Pancreas (tissue), 10 donors: ENCODE measurements around the gene HNRNPA0. TPM values are rescaled to one million over a fixed set of nuclear protein-coding genes. Genes with fewer than 3 reads are reported as not detected.

Experiments
- ATAC-seq, 4 donors: fragments of 200-7000 bp; cut with Tn5 transposase; one replicate each; pipeline versions ENCODE4 v1.8.0 to v1.9.1; 2020; ENCODE audit warnings: mild to moderate bottlenecking in 4 of 4, moderate library complexity in 4 of 4
- DNase-seq, 6 donors: peaks; one replicate each; pipeline ENCODE4 v3.0.0-alpha.2; 2020
- FAIRE-seq: peaks from 2 replicates; lab custom pipeline; 2012; peaks lifted over from hg19 to GRCh38; lab: Jason Lieb, UNC
- H3K27ac ChIP-seq, 4 donors: fragments of 200-600 bp; sonication (generic); 1 replicate in 3 of 4; 2 replicates in 1 of 4; pipeline versions ENCODE4 v1.5.0 to v1.8.0; 2020
- H3K27me3 ChIP-seq, 4 donors: fragments of 200-600 bp; one replicate each; pipeline ENCODE4 v1.8.0; 2021
- H3K36me3 ChIP-seq, 3 donors: fragments of 200-600 bp; sonication (generic) in 1 of 3; one replicate each; pipeline versions ENCODE4 v1.5.0 to v1.8.0; 2020 to 2021
- H3K4me1 ChIP-seq, 3 donors: fragments of 200-600 bp; one replicate each; pipeline ENCODE4 v1.8.0; 2021
- H3K4me3 ChIP-seq, 4 donors: fragments of 200-600 bp; sonication (generic) in 2 of 4; one replicate each; pipeline versions ENCODE4 v1.5.0 to v1.8.0; 2020 to 2021
- H3K9me3 ChIP-seq, 4 donors: fragments of 200-600 bp; one replicate each; pipeline ENCODE4 v1.8.0; 2021
- WGBS, 2 donors: extraction: QIAGEN DNeasy Blood & Tissue Kit; methylation state at CpG; one replicate each; pipeline ENCODE4 v1.1.7; 2013; 5-methylcytosine and 5-hydroxymethylcytosine counted together
- intact Hi-C, 3 donors: fragments of 100-400 bp; cut with DNase I; formaldehyde crosslinking; loops; one replicate each; pipeline versions ENCODE4 v1.11.1 to v1.14.2; 2022
- polyA plus RNA-seq, 2 donors: library from polyadenylated mRNA; stranded (reverse); fragments of 200-250 nt; gene quantifications; one replicate each; pipeline ENCODE4 v1.2.3, GENCODE V29; 2013
- total RNA-seq, 6 donors: library from RNA; stranded (reverse); fragmentation: NEBNext Ultra II Directional in 4 of 6; extraction: Animal tissue kit (Norgen Biotek cat#: 25700) in 4 of 6; gene quantifications; one replicate each; pipeline versions ENCODE4 v1.2.1 to v1.2.4, GENCODE V29; 2021 to 2023
- TF ChIP-seq, protein P1 (sequence below), 4 donors: fragments of 200-600 bp; sonication (generic) in 3 of 4; IDR thresholded peaks; one replicate each; pipeline versions ENCODE4 v1.5.0 to v1.8.0; 2021; ENCODE audit warnings: antibody characterized with exemption in 4 of 4
- donor health status: healthy with polysubstance abuse.
- donor health status: DM: no; HTN: no; CAD: no; lungs with moderate emphysema.
- donor health status: DM: no; HTN: no; CAD: no.
- donor health status: control.
- donor health status: control.
- donor health status: Bipolar disorder and iron deficiency.
- donor health status: DM: yes; HTN: yes; CAD: no.
- donor health status: DM: no; HTN: no; CAD: no.
- donor health status: DM: no; HTN: no; CAD: no.
- donor health status: DM: yes; HTN: yes; CAD: no.

Gene HNRNPA0
- total and polyA plus RNA-seq, 8 donors: 8.0 to 14.1 (median 12.2) TPM

DNA sequence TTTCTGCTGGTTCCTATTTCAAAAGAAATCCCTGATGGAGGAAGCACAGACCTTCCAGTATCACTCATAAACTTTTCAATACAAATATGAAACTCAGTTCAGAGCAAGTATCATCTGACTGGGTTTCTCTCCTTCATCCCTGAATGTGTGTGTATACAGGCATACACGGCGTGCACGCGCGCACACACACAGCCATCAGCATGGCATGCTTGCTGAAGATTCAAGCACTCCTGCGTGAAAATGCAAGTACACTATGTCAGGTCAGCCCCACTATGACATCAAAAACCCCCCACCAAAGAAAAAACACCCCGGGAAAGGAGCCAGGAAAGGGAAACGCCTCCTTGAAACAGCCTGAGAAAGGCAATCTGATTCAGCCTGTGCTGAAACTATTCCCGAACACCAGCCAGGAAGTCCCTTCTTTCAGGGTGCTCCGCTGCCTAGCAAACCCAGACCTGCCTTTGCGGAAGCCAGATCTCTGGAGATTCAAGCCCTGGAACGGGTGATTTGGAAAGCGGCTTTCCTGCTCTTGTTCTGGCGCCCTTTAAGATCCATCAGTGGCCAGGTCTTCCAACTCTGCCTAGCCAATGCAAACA is 19.1 kb downstream of the HNRNPA0 start:
- peak overlapping the region in 2 of 4 donors; percentile 24 to 40 for H3K4me3 ChIP-seq

DNA sequence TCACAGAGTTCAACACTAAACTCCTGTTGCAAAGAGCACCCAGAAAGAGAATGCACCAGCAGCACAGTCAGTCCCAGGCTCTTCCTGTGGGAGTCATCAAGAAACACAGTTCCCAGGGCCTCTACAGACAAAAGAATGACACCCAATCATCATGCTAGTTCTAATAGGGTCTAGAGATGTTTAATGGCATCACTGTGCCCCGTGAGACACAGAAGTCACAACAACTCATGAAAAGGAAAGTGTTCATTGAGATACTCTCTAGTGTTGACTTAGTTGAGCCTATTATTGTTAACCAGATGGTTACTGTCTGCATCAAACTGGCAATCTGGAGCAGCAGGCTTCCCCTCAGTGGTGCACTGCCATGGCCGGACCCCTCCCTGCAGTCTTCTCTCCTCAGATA is 19.8 kb downstream of the HNRNPA0 start:
- Histone ChIP-seq H3K4me3 (no peak overlapping the region), H3K4me1 (no peaks in the 10 kb centered on the region), H3K27ac (no peak overlapping the region), H3K36me3 (no peaks in the 10 kb centered on the region), H3K9me3 (no peaks in the 10 kb centered on the region), H3K27me3 (no peaks in the 10 kb centered on the region)
- TF ChIP-seq, protein P1, sequence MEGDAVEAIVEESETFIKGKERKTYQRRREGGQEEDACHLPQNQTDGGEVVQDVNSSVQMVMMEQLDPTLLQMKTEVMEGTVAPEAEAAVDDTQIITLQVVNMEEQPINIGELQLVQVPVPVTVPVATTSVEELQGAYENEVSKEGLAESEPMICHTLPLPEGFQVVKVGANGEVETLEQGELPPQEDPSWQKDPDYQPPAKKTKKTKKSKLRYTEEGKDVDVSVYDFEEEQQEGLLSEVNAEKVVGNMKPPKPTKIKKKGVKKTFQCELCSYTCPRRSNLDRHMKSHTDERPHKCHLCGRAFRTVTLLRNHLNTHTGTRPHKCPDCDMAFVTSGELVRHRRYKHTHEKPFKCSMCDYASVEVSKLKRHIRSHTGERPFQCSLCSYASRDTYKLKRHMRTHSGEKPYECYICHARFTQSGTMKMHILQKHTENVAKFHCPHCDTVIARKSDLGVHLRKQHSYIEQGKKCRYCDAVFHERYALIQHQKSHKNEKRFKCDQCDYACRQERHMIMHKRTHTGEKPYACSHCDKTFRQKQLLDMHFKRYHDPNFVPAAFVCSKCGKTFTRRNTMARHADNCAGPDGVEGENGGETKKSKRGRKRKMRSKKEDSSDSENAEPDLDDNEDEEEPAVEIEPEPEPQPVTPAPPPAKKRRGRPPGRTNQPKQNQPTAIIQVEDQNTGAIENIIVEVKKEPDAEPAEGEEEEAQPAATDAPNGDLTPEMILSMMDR (IDR thresholded peaks at IDR 0.05): no peak
- 69 to 80% methylated on average over 2 of the region's 2 CpGs for WGBS, 2 donors
- intact Hi-C loops: loop anchor here in 1 of 3 donors (10.0 kb wide), 1 partner anchor 90 kb away; no protein-coding TSS in a partner anchor
- no peak for ATAC-seq
- DNase-seq: no peak
- FAIRE-seq: no peak

More for the DNA sequence above, 19.1 kb downstream of the HNRNPA0 start:
- no peaks in the 10 kb centered on the region for H3K9me3 ChIP-seq
- H3K36me3 ChIP-seq: no peaks in the 10 kb centered on the region
- TF ChIP-seq, protein P1 (IDR thresholded peaks at IDR 0.05): no peak
- peak in 1 of 6 donors; percentile 13 for DNase-seq
- H3K4me1 ChIP-seq: no peaks in the 10 kb centered on the region
- H3K27ac ChIP-seq: peak overlapping the region in 2 of 4 donors; percentile 5 to 57
- H3K27me3 ChIP-seq: no peaks in the 10 kb centered on the region
- peak; percentile 49 to 71 (median 68) for ATAC-seq
- 46 to 52% methylated on average over 14 of the region's 14 CpGs for WGBS, 2 donors
- no peak for FAIRE-seq
- intact Hi-C loops: loop anchor here in 1 of 3 donors (10.0 kb wide), 1 partner anchor 90 kb away; no protein-coding TSS in a partner anchor

DNA sequence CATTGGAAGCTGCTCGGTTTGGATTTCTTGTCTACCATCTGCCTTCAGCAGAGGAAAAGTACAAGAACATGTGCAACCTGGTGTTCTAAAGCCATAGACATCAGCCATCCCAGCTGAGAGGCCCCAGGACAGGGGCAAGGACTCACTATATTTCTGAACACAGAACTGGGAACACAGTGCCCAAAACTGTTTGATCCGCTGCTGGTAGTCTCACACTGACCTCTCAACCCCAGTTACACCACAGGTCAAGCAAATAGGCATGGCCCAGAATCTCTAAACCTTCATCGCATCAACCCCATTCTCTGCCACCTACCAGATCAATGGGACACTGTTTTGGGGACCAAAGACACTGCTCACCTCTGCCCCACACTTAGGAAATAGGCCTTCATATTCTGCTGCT is 20.2 kb downstream of the HNRNPA0 start:
- 85 to 87% methylated on average over 3 of the region's 3 CpGs for WGBS, 2 donors
- H3K27ac ChIP-seq: no peak overlapping the region
- no peak overlapping the region for H3K4me3 ChIP-seq
- DNase-seq (no peak), FAIRE-seq (no peak), ATAC-seq (no peak)
- no peaks in the 10 kb centered on the region for H3K9me3 ChIP-seq
- no peaks in the 10 kb centered on the region for H3K4me1 ChIP-seq
- TF ChIP-seq, protein P1 (IDR thresholded peaks at IDR 0.05): no peak
- H3K27me3 ChIP-seq: no peaks in the 10 kb centered on the region
- intact Hi-C loops: loop anchor here in 1 of 3 donors (10.0 kb wide), 1 partner anchor 89 kb away; no protein-coding TSS in a partner anchor
- no peaks in the 10 kb centered on the region for H3K36me3 ChIP-seq

DNA sequence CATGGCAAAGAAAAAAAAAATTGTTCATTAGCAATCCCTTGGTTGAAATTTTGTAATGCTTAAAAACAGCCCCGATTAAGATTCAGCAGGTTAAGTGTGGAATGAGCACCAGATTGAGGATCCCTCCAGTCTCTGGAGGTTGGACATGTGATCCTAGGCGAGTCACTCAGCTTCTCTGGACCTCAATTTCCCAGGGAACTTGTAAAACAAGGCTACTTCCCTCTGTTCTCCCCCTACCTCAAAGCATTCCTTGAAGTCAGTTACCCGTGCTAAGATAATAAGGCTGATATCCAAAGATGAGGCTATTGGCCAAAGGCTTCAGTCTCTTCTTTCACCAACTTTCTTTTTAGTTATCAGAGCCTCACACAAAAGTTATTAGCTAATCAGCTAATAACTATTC is 21.2 kb downstream of the HNRNPA0 start:
- TF ChIP-seq, protein P1 (IDR thresholded peaks at IDR 0.05): no peak
- no peaks in the 10 kb centered on the region for H3K27me3 ChIP-seq
- no peaks in the 10 kb centered on the region for H3K36me3 ChIP-seq
- ATAC-seq: no peak
- WGBS, 2 donors: 78 to 81% methylated on average over 3 of the region's 3 CpGs
- no peak overlapping the region for H3K27ac ChIP-seq
- no peak for FAIRE-seq
- no peak overlapping the region for H3K4me3 ChIP-seq
- intact Hi-C loops: loop anchor here in 1 of 3 donors (10.0 kb wide), 1 partner anchor 88 kb away; no protein-coding TSS in a partner anchor
- H3K9me3 ChIP-seq: no peaks in the 10 kb centered on the region
- DNase-seq: no peak
- H3K4me1 ChIP-seq: no peaks in the 10 kb centered on the region

DNA sequence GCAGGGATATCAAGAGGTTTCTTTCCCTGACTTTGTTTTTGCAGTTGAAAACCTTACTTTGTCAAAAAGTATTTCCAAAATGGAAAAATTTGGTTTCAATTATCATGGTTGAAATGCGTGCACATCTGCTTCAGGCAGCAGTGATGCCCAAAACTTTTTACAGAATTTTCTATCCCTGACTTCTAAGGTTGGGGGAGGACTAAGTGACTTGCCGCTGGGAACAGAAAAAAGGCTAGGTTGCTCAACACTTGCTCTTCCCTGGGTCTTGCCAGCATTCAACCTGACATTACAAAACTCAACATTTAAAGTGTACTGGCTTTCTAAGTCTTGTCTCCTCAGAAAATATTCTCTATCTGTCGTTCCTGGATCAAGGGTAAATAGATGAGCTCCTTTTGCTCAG is 23.0 kb downstream of the HNRNPA0 start:
- Histone ChIP-seq H3K4me1 (peaks cover 0 to 4% (median 0%) of the 10 kb centered on the region in 3 donors), H3K36me3 (no peaks in the 10 kb centered on the region), H3K27me3 (no peaks in the 10 kb centered on the region), H3K4me3 (no peak overlapping the region), H3K27ac (no peak overlapping the region), H3K9me3 (no peaks in the 10 kb centered on the region)
- WGBS, 2 donors: 82 to 84% methylated on average over 3 of the region's 3 CpGs
- no peak for FAIRE-seq
- DNase-seq: no peak
- intact Hi-C loops: loop anchor here in 1 of 3 donors (10.0 kb wide), 1 partner anchor 86 kb away; no protein-coding TSS in a partner anchor
- TF ChIP-seq, protein P1 (IDR thresholded peaks at IDR 0.05): no peak
- ATAC-seq: no peak
